Loucy (cell line): ENCODE results near the gene SECTM1.
"Not testable (repeated sequence)": the region's sequence is repeated elsewhere in the genome, so short reads cannot be mapped to it uniquely, and the experiment has no call there.

ENCODE experiments used
- H2AFZ ChIP-seq: fragments of 200-600 bp; sonication (generic); 2 replicates; pipeline ENCODE4 v1.6.0; 2016; ENCODE audit warnings: antibody characterized with exemption, mild to moderate bottlenecking, low read length, moderate library complexity
- H3F3A ChIP-seq: fragments of 200-600 bp; 2 replicates; pipeline ENCODE4 v1.6.0; 2016; ENCODE audit warnings: antibody characterized with exemption, low read depth, mild to moderate bottlenecking
- H3K27me3 ChIP-seq: fragments of 200-600 bp; sonication (generic); 2 replicates; pipeline ENCODE4 v1.6.1; 2014; ENCODE audit warnings: low read length, mild to moderate bottlenecking; ENCODE audit not compliant: insufficient read depth, poor library complexity, severe bottlenecking
- H3K36me3 ChIP-seq: fragments of 200-600 bp; sonication (generic); 2 replicates; pipeline ENCODE4 v1.6.1; 2016; ENCODE audit warnings: low read length; ENCODE audit not compliant: insufficient read depth
- H3K4me1 ChIP-seq: fragments of 200-600 bp; sonication (generic); 2 replicates; pipeline ENCODE4 v1.5.1; 2014; ENCODE audit warnings: low read length, mild to moderate bottlenecking; ENCODE audit not compliant: insufficient read depth, poor library complexity, severe bottlenecking
- H3K4me2 ChIP-seq: fragments of 200-600 bp; sonication (generic); 2 replicates; pipeline ENCODE4 v1.6.0; 2014; ENCODE audit warnings: antibody characterized with exemption, low read length, low read depth, mild to moderate bottlenecking; ENCODE audit not compliant: poor library complexity, severe bottlenecking
- H3K4me3 ChIP-seq: fragments of 200-600 bp; sonication (generic); 2 replicates; pipeline ENCODE4 v1.5.1; 2014; ENCODE audit warnings: low read length, mild to moderate bottlenecking, mixed read lengths; ENCODE audit not compliant: poor library complexity, severe bottlenecking
- H3K79me2 ChIP-seq: fragments of 200-600 bp; sonication (generic); 2 replicates; pipeline ENCODE4 v1.6.1; 2014; ENCODE audit warnings: low read length; ENCODE audit not compliant: insufficient read depth
- H3K9ac ChIP-seq: fragments of 200-600 bp; sonication (generic); 2 replicates; pipeline ENCODE4 v1.6.0; 2014; ENCODE audit warnings: mild to moderate bottlenecking, low read depth, low read length, moderate library complexity; ENCODE audit not compliant: poor library complexity, severe bottlenecking
- H3K9me2 ChIP-seq: fragments of 200-600 bp; sonication (generic); replicated peaks from 2 replicates; pipeline ENCODE4 v1.6.1; 2016; ENCODE audit warnings: low read depth, low read length, mixed read lengths
- H3K9me3 ChIP-seq: fragments of 200-600 bp; sonication (generic); 2 replicates; pipeline ENCODE4 v1.6.1; 2014; ENCODE audit warnings: mild to moderate bottlenecking, antibody characterized with exemption, low read length, low read depth; ENCODE audit not compliant: insufficient read depth
- H4K20me1 ChIP-seq: fragments of 200-600 bp; sonication (generic); 2 replicates; pipeline ENCODE4 v1.6.0; 2014; ENCODE audit warnings: antibody characterized with exemption, low read length, mild to moderate bottlenecking; ENCODE audit not compliant: insufficient read depth, poor library complexity, severe bottlenecking
- EZH2phosphoT487 ChIP-seq: fragments of 200-600 bp; IDR thresholded peaks from 2 replicates; pipeline ENCODE4 v1.6.1; 2018; ENCODE audit warnings: antibody characterized with exemption, mild to moderate bottlenecking, moderate library complexity, borderline replicate concordance
- TF ChIP-seq, protein P1 (sequence below): fragments of 200-600 bp; sonication (generic); conservative IDR thresholded peaks from 2 replicates; pipeline ENCODE4 v1.5.1; 2014; ENCODE audit warnings: mild to moderate bottlenecking, antibody characterized with exemption, low read length

SECTM1 gene

DNA sequence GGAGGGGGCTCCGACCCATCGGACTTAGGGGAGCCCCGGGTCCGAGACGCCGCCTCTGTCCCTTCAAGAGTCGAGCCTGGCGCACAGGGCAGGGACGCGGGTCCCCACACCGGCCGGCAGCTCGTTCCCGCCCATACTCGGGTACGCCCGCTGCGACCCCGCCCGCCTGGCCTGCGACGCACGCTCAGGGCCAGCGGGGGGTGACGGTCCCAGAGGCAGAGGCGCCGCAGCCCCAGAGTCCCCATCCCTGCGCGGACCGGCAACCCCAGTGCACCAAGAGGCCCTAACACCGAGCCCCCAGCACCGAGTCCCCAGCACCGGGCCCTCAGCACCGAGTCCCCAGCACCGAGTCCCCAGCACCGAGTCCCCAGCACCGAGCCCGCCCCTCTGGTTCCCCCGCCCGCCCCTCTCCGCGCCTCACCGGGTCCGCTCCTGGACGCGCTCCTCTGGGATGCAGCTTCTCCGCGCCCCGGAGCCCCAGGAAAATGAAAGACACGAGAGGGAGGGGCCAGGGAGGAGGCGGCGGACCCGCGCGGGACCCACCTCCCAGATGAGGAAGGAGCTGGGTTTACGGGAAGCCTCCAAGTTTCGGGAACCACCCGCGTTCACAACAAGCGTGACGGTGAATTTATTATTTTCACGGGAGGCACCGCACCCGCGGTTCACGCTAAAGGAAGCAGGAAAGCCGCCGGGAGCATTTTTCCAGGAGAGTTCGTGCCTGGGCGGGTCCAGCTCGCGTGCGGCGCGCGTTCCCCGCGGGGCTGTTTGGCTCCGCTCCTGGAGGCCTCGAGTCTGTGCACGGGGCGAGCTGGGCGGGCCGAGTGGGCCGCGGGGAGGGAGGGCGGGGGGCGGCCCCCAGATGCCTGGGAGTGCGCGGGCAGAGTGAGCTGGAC is at the start of gene SECTM1:
TSS of gene SECTM1 (minus strand) at position 488 of the 893 bp plus-strand sequence. CDS start 6,526 bp downstream, outside the sequence.
- H3K9me3 ChIP-seq, result no peaks in the 10 kb centered on the region
- H3K9me2 ChIP-seq, result no peaks in the 10 kb centered on the region
- peak within 1 kb of the TSS; percentile 78 for H3K4me2 ChIP-seq
- H3K36me3 ChIP-seq, result no peaks in the 10 kb centered on the region
- TF ChIP-seq EZH2phosphoT487, result no peak
- TF ChIP-seq, protein P1, sequence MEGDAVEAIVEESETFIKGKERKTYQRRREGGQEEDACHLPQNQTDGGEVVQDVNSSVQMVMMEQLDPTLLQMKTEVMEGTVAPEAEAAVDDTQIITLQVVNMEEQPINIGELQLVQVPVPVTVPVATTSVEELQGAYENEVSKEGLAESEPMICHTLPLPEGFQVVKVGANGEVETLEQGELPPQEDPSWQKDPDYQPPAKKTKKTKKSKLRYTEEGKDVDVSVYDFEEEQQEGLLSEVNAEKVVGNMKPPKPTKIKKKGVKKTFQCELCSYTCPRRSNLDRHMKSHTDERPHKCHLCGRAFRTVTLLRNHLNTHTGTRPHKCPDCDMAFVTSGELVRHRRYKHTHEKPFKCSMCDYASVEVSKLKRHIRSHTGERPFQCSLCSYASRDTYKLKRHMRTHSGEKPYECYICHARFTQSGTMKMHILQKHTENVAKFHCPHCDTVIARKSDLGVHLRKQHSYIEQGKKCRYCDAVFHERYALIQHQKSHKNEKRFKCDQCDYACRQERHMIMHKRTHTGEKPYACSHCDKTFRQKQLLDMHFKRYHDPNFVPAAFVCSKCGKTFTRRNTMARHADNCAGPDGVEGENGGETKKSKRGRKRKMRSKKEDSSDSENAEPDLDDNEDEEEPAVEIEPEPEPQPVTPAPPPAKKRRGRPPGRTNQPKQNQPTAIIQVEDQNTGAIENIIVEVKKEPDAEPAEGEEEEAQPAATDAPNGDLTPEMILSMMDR, result no peak
- peak within 1 kb of the TSS; percentile 66 for H3K9ac ChIP-seq
- no peaks in the 10 kb centered on the region for H3K79me2 ChIP-seq
- no peaks in the 10 kb centered on the region; the same call in 1 of the 2 replicates for H3F3A ChIP-seq
- H4K20me1 ChIP-seq, result no peaks in the 10 kb centered on the region
- H2AFZ ChIP-seq, result peak within 1 kb of the TSS; percentile 93
- H3K4me3 ChIP-seq, result peak within 1 kb of the TSS; percentile 71
- no peaks in the 10 kb centered on the region for H3K27me3 ChIP-seq
- peaks cover 31% of the 10 kb centered on the region for H3K4me1 ChIP-seq

DNA sequence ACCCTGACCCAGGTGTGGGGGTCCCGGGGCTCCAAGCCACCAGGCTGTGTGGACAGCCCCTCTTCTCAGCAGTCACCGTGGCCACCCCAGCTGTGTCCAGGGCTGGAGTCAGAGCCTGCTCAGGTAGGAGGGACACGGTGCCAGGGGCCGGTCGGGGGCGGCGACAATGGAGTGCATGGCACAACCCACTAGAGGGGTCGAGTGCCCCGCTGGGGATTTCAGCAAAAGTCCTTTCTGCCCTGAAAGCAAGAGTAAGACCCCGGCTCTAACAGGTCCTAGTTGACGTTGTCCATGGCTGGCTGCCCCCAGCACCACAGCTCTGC is 49.3 kb upstream of the SECTM1 start:
- no peaks in the 10 kb centered on the region for H4K20me1 ChIP-seq
- no peak overlapping the region for H3K4me3 ChIP-seq
- H2AFZ ChIP-seq, result no peak overlapping the region
- no peak overlapping the region for H3K4me2 ChIP-seq
- H3K79me2 ChIP-seq, result no peaks in the 10 kb centered on the region
- H3K9ac ChIP-seq, result no peak overlapping the region
- H3K4me1 ChIP-seq, result no peaks in the 10 kb centered on the region
- H3K9me2 ChIP-seq, result no peaks in the 10 kb centered on the region
- no peaks in the 10 kb centered on the region for H3K27me3 ChIP-seq
- no peaks in the 10 kb centered on the region for H3K9me3 ChIP-seq
- no peak for TF ChIP-seq EZH2phosphoT487
- TF ChIP-seq, protein P1, result no peak
- no peaks in the 10 kb centered on the region for H3K36me3 ChIP-seq
- no peaks in the 10 kb centered on the region for H3F3A ChIP-seq

GRCh38 chr17:82382220-82382932 is 48.8 kb upstream of the SECTM1 start:
- not testable (repeated sequence) for H3K9me3 ChIP-seq, H3K4me1 ChIP-seq, H3K9me2 ChIP-seq, H3K27me3 ChIP-seq, H3K4me2 ChIP-seq, H3K9ac ChIP-seq, H4K20me1 ChIP-seq, H3F3A ChIP-seq, H3K79me2 ChIP-seq, H3K36me3 ChIP-seq, H3K4me3 ChIP-seq, H2AFZ ChIP-seq

DNA sequence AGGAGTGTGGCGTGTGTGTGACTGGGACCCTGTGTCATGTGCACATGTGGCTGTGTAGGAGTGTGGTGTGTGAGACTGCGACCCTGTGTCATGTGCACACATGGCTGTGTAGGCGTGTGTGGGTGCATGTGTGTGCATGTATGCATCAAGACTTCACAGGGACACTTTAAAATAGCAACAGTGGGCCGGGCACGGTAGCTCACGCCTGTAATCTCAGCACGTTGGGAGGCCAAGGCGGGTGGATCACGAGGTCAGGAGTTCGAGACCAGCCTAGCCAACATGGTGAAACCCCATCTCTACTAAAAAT is 48.1 kb upstream of the SECTM1 start:
- H3K9me2 ChIP-seq, H2AFZ ChIP-seq, H3K79me2 ChIP-seq, H3K4me1 ChIP-seq, H3K36me3 ChIP-seq, H3K4me2 ChIP-seq, H3K4me3 ChIP-seq, H3K9me3 ChIP-seq, H3K27me3 ChIP-seq, H4K20me1 ChIP-seq, H3F3A ChIP-seq, H3K9ac ChIP-seq: not testable (repeated sequence)
